Heart right ventricle (tissue), 16 donors: ENCODE measurements around the gene PRPF38A. TPM values are rescaled to one million over a fixed set of nuclear protein-coding genes. Genes with fewer than 3 reads are reported as not detected.
"Not testable (repeated sequence)": the region's sequence is repeated elsewhere in the genome, so short reads cannot be mapped to it uniquely, and the experiment has no call there.

Source experiments
- ATAC-seq, 8 donors: fragments of 200-7000 bp; cut with Tn5 transposase; one replicate each; pipeline ENCODE4 v1.9.1; 2020; ENCODE audit warnings: mild to moderate bottlenecking in 8 of 8, moderate library complexity in 8 of 8, moderate number of reproducible peaks in 1 of 8
- DNase-seq, 2 donors: peaks; one replicate each; pipeline ENCODE4 v3.0.0-alpha.2; 2020
- H3K27ac ChIP-seq, 10 donors: fragments of 200-600 bp; sonication (generic) in 2 of 10; one replicate each; pipeline versions ENCODE4 v1.5.0 to v1.8.0; 2020 to 2022; ENCODE audit warnings: mild to moderate bottlenecking in 3 of 10
- H3K27me3 ChIP-seq, 7 donors: fragments of 200-600 bp; one replicate each; pipeline ENCODE4 v1.8.0; 2021 to 2022; ENCODE audit warnings: mild to moderate bottlenecking in 2 of 7
- H3K36me3 ChIP-seq, 9 donors: fragments of 200-600 bp; sonication (generic) in 1 of 9; one replicate each; pipeline versions ENCODE4 v1.5.0 to v1.8.0; 2020 to 2022; ENCODE audit warnings: mild to moderate bottlenecking in 2 of 9
- H3K4me1 ChIP-seq, 9 donors: fragments of 200-600 bp; sonication (generic) in 1 of 9; one replicate each; pipeline versions ENCODE4 v1.5.0 to v1.8.0; 2020 to 2022; ENCODE audit warnings: mild to moderate bottlenecking in 4 of 9
- H3K4me3 ChIP-seq, 10 donors: fragments of 200-600 bp; sonication (generic) in 2 of 10; one replicate each; pipeline versions ENCODE4 v1.5.0 to v1.8.0; 2020 to 2022; ENCODE audit warnings: mild to moderate bottlenecking in 7 of 10, moderate library complexity in 2 of 10
- H3K9me3 ChIP-seq, 11 donors: fragments of 200-600 bp in 10 of 11; sonication (generic) in 2 of 11; one replicate each; pipeline versions ENCODE4 v1.5.0 to v1.8.0; 2013 to 2022; ENCODE audit warnings: mild to moderate bottlenecking in 2 of 11, control low read depth in 1 of 11, moderate library complexity in 1 of 11
- CTCF ChIP-seq, 9 donors: fragments of 200-600 bp; sonication (generic) in 2 of 9; IDR thresholded peaks; one replicate each; pipeline versions ENCODE4 v1.5.0 to v1.8.0; 2021 to 2022; ENCODE audit warnings: antibody characterized with exemption in 9 of 9, mild to moderate bottlenecking in 5 of 9, moderate library complexity in 1 of 9
- WGBS, 2 donors: extraction: QIAGEN DNeasy Blood & Tissue Kit; methylation state at CpG; one replicate each; pipeline ENCODE4 v1.1.7; 2013; ENCODE audit warnings: inconsistent platforms in 1 of 2; 5-methylcytosine and 5-hydroxymethylcytosine counted together
- intact Hi-C, 10 donors: fragments of 100-400 bp; cut with DNase I; formaldehyde crosslinking; loops; one replicate each; pipeline versions ENCODE4 v1.11.1 to v1.14.2; 2022
- polyA plus RNA-seq, 2 donors: library from polyadenylated mRNA; stranded (reverse); fragments of 200-250 nt; gene quantifications; one replicate each; pipeline ENCODE4 v1.2.3, GENCODE V29; 2013
- total RNA-seq, 10 donors: library from RNA; stranded (reverse); fragmentation: NEBNext Ultra II Directional in 3 of 10; extraction: Animal tissue kit (Norgen Biotek cat#: 25700) in 3 of 10; gene quantifications; one replicate each; pipeline versions ENCODE4 v1.2.1 to v1.2.4, GENCODE V29; 2021 to 2023
- donor health status: Arrhythmogenic right ventricular cardiomyopathy.
- donor health status: ischemic (EF 13 %, LVEDD 7.1; RV severe dilation, severe dysfunction).
- donor health status: healthy with polysubstance abuse.
- donor health status: DM: no; HTN: yes; CAD: no.
- donor health status: DM: no; HTN: no; CAD: no.
- donor health status: ischemic (EF 25% LVEDD 6.9; RV normal size, moderate dysfunction).
- donor health status: ischemic (EF 25% LVEDD 5.7; RV mildly dilated, moderate dysfunction).
- donor health status: healthy.
- donor health status: DM: yes; HTN: yes; CAD: no.
- donor health status: Ischemic cardiomyopathy.
- donor health status: ischemic (EF 35%, LVEDD 5.7; RV mildly dilated, moderate dysfunction).
- donor health status: nonischemic (EF 11% LVEDD 7.7; RV severe dilation, severe dysfunction).
- donor health status: DM: yes; HTN: yes; CAD: no.
- donor health status: PGD.
- donor health status: ischemic (EF 29% LVEDD 5.4; RV normal size, mild dysfunction).
- donor health status: nonischemic (EF 23%, LVEDD 6.1; RV moderate dilation, normal function).

PRPF38A gene
- total and polyA plus RNA-seq, 12 donors: 6.4 to 20.8 (median 18.1) TPM

DNA sequence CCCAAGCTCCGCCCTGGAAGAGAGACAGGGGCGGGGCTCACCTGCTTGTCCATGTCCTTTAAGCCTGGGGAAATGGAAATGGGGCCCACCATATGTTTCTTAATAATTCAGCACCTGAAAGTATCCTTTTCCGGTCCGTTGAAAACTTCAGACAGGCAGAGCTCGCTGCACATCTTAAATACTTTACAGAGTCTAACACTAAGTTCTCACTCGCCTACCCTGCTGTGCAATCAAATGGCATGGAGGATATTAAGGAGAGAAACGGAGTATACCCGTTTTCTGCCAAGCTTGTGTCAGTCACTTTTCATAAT, 37.9 kb upstream of the PRPF38A start:
- Histone ChIP-seq H3K4me1 (peaks cover 0 to 26% (median 12%) of the 10 kb centered on the region in 9 donors), H3K27me3 (peaks cover 0 to 10% (median 0%) of the 10 kb centered on the region in 7 donors), H3K27ac (peak overlapping the region in 9 of 10 donors; percentile 83 to 99 (median 90)), H3K36me3 (peaks cover 0 to 30% (median 10%) of the 10 kb centered on the region in 9 donors), H3K9me3 (no peaks in the 10 kb centered on the region), H3K4me3 (peak overlapping the region; percentile 48 to 98 (median 85))
- DNase-seq (no peak), ATAC-seq (no peak)
- no peak for TF ChIP-seq CTCF (IDR thresholded peaks at IDR 0.05)
- 14 to 19% methylated on average over 8 of the region's 8 CpGs for whole genome bisulfite sequencing, 2 donors
- intact Hi-C loops: loop anchor here in 5 of 10 donors (1.0 to 10.0 kb wide), 4 partner anchors 38 to 321 kb away; partner anchors contain the start of genes ORC1 (in 3 of the 5) and PRPF38A (in 3 of the 5)

DNA sequence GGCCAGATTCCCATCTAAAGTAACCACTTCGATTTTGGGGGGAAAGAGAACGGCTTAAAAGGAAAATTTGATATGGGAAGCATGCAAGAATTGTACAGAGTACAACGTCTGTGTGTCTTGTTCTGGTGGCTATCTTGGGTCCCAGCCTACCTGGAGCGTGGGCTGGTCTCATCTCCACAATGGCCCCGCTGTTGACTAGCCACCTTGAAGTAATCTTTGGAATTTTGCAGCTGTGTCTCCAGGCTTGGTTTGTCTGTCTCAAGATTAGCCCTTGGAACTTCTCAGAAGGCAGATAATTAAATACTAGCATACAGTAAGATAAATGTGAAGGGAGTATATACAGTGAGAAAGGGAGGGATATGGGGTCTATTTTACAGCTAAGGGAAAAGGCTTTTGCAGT, 37.1 kb upstream of the PRPF38A start:
- H3K36me3 ChIP-seq: peaks cover 0 to 28% (median 2%) of the 10 kb centered on the region in 9 donors
- H3K4me3 ChIP-seq: no peak overlapping the region
- no peaks in the 10 kb centered on the region for H3K9me3 ChIP-seq
- peaks cover 0 to 10% (median 0%) of the 10 kb centered on the region in 7 donors for H3K27me3 ChIP-seq
- 80 to 81% methylated on average over 5 of the region's 5 CpGs for WGBS, 2 donors
- DNase-seq: no peak
- TF ChIP-seq CTCF (IDR thresholded peaks at IDR 0.05): no peak
- H3K4me1 ChIP-seq: peaks cover 0 to 26% (median 12%) of the 10 kb centered on the region in 9 donors
- H3K27ac ChIP-seq: no peak overlapping the region
- no peak for ATAC-seq
- intact Hi-C loops: loop anchor here in 3 of 10 donors (2.0 to 10.0 kb wide), 3 partner anchors 38 to 320 kb away; partner anchors contain the start of genes ORC1 (in 1 of the 3) and PRPF38A (in 1 of the 3)

DNA sequence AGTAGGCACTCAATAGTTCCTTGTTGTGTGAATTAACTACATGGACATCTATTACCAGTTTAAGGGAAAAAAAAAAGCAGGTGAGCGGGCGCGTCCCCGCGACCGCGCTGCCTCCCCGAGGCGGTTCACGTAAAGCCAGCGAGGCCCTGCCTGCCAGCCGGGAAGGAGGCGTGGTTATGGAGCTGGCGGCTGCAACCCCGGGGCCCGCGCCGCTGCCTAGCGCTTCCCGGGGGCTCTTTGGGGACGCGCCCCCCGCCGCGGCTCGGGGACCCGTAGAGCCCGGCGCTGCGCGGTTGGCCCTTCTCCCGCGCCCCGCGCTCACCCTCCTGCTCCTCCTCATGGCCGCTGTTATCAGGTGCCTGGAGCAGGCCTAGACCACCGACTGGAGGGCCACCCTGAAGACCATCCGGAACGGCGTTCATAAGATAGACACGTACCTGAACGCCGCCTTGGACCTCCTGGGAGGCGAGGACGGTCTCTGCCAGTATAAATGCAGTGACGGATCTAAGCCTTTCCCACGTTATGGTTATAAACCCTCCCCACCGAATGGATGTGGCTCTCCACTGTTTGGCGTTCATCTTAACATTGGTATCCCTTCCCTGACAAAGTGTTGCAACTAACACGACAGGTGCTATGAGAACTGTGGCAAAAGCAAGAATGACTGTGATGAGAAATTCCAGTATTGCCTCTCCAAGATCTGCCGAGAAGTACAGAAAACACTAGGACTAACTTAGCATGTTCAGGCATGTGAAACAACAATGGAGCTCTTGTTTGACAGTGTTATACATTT, 35.8 kb upstream of the PRPF38A start:
- ATAC-seq (no peak), DNase-seq (peak; percentile 33 to 53)
- peak in 4 of 9 donors; percentile 12 to 38 (median 31) for TF ChIP-seq CTCF (IDR thresholded peaks at IDR 0.05)
- Histone ChIP-seq H3K27me3 (peaks cover 0 to 10% (median 0%) of the 10 kb centered on the region in 7 donors), H3K4me3 (peak overlapping the region in 9 of 10 donors; percentile 29 to 57 (median 52)), H3K4me1 (peaks cover 0 to 26% (median 12%) of the 10 kb centered on the region in 9 donors), H3K9me3 (no peaks in the 10 kb centered on the region), H3K27ac (peak overlapping the region in 5 of 10 donors; percentile 14 to 52 (median 41)), H3K36me3 (peaks cover 0 to 26% (median 0%) of the 10 kb centered on the region in 9 donors)
- intact Hi-C loops: loop anchor here in 2 of 10 donors (5.0 to 10.0 kb wide), 2 partner anchors 316 to 319 kb away; no protein-coding TSS in a partner anchor
- WGBS, 2 donors: 6 to 9% methylated on average over 51 of the region's 51 CpGs

DNA sequence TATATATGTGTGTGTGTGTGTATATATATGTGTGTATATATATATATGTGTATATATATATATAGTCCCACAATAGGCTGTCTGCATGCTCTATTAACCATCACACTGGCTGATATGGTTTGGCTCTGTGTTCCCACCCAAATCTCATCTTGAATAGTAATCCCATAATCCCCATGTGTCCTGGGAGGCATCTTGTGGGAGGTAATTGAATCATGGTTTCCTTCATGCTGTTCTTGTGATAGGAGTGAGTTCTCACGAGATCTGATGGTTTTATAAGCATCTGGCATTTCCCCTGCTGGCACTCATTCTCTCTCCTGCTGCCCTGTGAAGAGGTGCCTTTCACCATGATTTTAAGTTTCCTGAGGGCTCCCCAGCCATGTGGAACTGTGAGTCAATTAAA, 34.6 kb upstream of the PRPF38A start:
- not testable (repeated sequence) for ATAC-seq, H3K9me3 ChIP-seq, H3K27ac ChIP-seq, DNase-seq, H3K27me3 ChIP-seq, H3K4me3 ChIP-seq
- Histone ChIP-seq H3K36me3 (peaks cover 0 to 30% (median 0%) of the 10 kb centered on the region in 9 donors), H3K4me1 (peaks cover 0 to 19% (median 5%) of the 10 kb centered on the region in 9 donors)
- intact Hi-C loops: loop anchor here in 2 of 10 donors (5.0 to 10.0 kb wide), 2 partner anchors 315 to 317 kb away; no protein-coding TSS in a partner anchor
- 68 to 76% methylated on average over 1 of the region's 1 CpG for WGBS, 2 donors
